Mononuclear cell (primary cell): ENCODE measurements around the gene POFUT2. TPM values are rescaled to one million over a fixed set of nuclear protein-coding genes. Genes with fewer than 3 reads are reported as not detected.
"Not testable (repeated sequence)": the region's sequence is repeated elsewhere in the genome, so short reads cannot be mapped to it uniquely, and the experiment has no call there.

ENCODE experiments used
- H3K27me3 ChIP-seq: 2 replicates; pipeline ENCODE4 v1.6.0; 2011; ENCODE audit warnings: low read length, control low read depth; ENCODE audit not compliant: insufficient read depth
- H3K4me1 ChIP-seq: 2 replicates; pipeline ENCODE4 v1.5.1; 2011; ENCODE audit warnings: mild to moderate bottlenecking, low read length, control low read depth; ENCODE audit not compliant: insufficient read depth
- H3K4me3 ChIP-seq: 2 replicates; pipeline ENCODE4 v1.5.1; 2011; ENCODE audit warnings: mild to moderate bottlenecking, low read length, moderate library complexity
- H3K9me3 ChIP-seq: 2 replicates; pipeline ENCODE4 v1.5.1; 2011; ENCODE audit warnings: low read depth, mild to moderate bottlenecking, control low read depth, low read length
- total RNA-seq: library from RNA; depleted of rRNA; stranded (reverse); fragments of >200 nt; gene quantifications from one replicate; pipeline ENCODE4 v1.2.3, GENCODE V29; 2012

The POFUT2 gene
- total RNA-seq, 1 donor, result 13.9 TPM

GRCh38 chr21:45319461-45320211, 31.9 kb upstream of the POFUT2 start:
- no peak overlapping the region for H3K4me3 ChIP-seq
- H3K27me3 ChIP-seq, result no peaks in the 10 kb centered on the region
- no peaks in the 10 kb centered on the region for H3K9me3 ChIP-seq
- no peaks in the 10 kb centered on the region for H3K4me1 ChIP-seq

DNA sequence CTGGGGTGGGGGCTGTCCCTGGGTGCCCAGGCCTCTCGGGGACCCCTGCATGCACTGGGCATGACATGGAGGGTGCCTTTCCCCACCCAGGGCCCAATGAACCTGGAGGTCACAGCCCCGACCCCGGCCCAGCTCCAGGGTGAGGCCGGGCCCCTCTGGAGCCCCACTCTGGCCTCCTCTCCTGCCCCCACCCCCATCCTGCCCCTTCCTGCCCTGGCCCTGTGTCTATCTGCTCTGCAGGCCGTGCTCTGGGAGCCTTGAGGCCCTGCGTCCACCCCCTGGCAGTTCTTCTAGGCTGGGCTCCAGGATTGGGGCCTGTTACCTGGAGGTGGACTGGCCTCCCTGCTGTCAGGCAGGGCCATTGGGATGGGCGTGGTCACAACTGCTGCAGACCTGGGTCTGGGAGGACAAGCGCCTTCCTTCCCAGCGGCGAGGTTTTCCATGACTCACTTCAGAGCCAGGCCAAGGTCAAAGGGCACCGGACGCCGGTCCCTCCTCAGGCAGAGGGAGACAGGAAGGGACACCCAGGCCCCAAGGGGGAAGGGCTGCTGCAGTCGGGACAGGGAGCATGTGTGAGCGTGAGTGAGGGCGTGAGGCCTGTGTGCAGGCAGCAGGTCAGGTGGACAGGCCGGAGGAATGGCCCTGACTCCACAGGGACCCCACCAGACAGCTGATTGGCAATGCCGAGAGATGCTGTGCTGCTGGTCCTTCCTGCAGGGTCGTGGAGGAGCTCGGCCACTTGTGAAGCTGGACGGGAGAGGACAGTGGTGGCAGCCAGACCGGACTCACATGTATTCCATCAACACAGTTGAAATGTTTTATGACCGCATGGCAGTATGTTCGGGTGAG, 31.1 kb upstream of the POFUT2 start:
- Histone ChIP-seq H3K4me3 (no peak overlapping the region), H3K4me1 (no peaks in the 10 kb centered on the region), H3K27me3 (no peaks in the 10 kb centered on the region), H3K9me3 (no peaks in the 10 kb centered on the region)

GRCh38 chr21:45318146-45318555, 30.5 kb upstream of the POFUT2 start:
- Histone ChIP-seq H3K4me1 (no peaks in the 10 kb centered on the region), H3K27me3 (no peaks in the 10 kb centered on the region), H3K9me3 (no peaks in the 10 kb centered on the region), H3K4me3 (no peak overlapping the region)

- no peaks in the 10 kb centered on the region for H3K4me1 ChIP-seq
- no peak overlapping the region for H3K4me3 ChIP-seq
- H3K27me3 ChIP-seq, result no peaks in the 10 kb centered on the region
- no peaks in the 10 kb centered on the region for H3K9me3 ChIP-seq
Measured at GRCh38 chr21:45317398-45318145, 29.9 kb upstream of the POFUT2 start.

GRCh38 chr21:45316871-45317397, 29.2 kb upstream of the POFUT2 start:
- no peaks in the 10 kb centered on the region for H3K4me1 ChIP-seq
- H3K4me3 ChIP-seq, result no peak overlapping the region
- H3K27me3 ChIP-seq, result no peaks in the 10 kb centered on the region
- no peaks in the 10 kb centered on the region for H3K9me3 ChIP-seq

DNA sequence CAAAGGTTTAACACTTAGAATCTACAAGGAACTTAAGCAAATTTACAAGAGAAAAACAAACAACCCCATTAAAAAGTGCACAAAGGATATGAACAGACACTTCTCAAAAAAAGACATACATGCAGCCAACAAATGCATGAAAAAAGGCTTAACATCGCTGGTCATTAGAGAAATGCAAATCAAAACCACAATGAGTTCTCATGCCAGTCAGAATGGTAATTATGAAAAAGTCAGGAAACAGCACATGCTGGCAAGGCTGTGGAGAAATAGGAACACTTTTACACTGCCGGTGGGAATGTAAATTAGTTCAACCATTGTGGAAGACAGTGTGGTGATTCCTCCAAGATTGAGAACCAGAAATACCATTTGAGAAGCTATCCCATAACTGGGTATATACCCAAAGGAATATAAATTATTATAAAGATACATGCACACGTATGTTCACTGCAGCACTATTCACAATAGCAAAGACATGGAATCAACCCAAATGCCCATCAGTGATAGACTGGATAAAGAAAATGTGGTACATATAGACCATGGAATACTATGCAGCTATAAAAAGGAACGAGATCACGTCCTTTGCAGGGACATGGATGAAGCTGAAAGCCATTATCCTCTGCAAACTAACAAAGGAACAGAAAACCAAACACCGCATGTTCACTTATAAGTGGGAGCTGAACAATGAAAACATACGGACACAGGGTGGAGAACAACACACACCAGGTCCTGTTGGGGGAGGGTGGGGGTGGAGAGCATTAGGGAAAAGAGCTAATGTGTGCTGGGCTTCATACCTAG, 28.2 kb upstream of the POFUT2 start:
- H3K27me3 ChIP-seq, H3K9me3 ChIP-seq, H3K4me1 ChIP-seq, H3K4me3 ChIP-seq: not testable (repeated sequence)

GRCh38 chr21:45313682-45314081, 26.0 kb upstream of the POFUT2 start:
- Histone ChIP-seq H3K4me3 (no peak overlapping the region), H3K4me1 (no peaks in the 10 kb centered on the region)

DNA sequence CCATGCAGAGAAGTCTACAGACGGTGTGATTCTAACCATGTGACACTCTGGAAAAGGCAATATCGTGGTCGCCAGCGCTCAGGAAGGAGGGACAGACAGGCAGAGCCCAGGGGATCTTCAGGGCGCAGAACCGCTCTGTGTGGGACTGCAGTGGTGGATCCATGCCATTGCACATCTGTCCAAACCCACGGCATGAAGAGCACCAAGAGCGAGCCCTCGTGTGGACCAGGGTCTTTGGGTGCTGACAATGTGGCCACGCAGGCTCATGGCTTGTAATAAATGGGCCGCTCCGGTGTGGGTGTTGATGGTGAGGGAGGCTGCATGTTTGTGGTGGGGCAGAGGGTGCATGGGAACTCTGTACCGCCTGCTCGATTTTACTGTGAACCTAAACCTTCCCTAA, 25.3 kb upstream of the POFUT2 start:
- no peak overlapping the region for H3K4me3 ChIP-seq
- no peaks in the 10 kb centered on the region for H3K4me1 ChIP-seq
- H3K9me3 ChIP-seq, result no peaks in the 10 kb centered on the region
- no peaks in the 10 kb centered on the region for H3K27me3 ChIP-seq

More at GRCh38 chr21:45313682-45314081, 26.0 kb upstream of the POFUT2 start:
- Histone ChIP-seq H3K27me3 (no peaks in the 10 kb centered on the region), H3K9me3 (no peaks in the 10 kb centered on the region)

- H3K27me3 ChIP-seq, result no peaks in the 10 kb centered on the region
- no peak overlapping the region for H3K4me3 ChIP-seq
- no peaks in the 10 kb centered on the region for H3K4me1 ChIP-seq
- no peaks in the 10 kb centered on the region for H3K9me3 ChIP-seq
Measured at GRCh38 chr21:45312296-45312695, 24.6 kb upstream of the POFUT2 start.

GRCh38 chr21:45310459-45310858, 22.8 kb upstream of the POFUT2 start:
- H3K4me3 ChIP-seq, result no peak overlapping the region
- H3K4me1 ChIP-seq, result no peaks in the 10 kb centered on the region
- no peaks in the 10 kb centered on the region for H3K27me3 ChIP-seq
- no peaks in the 10 kb centered on the region for H3K9me3 ChIP-seq

GRCh38 chr21:45309987-45310381, 22.3 kb upstream of the POFUT2 start:
- H3K4me1 ChIP-seq, result no peaks in the 10 kb centered on the region
- H3K27me3 ChIP-seq, result no peaks in the 10 kb centered on the region
- H3K9me3 ChIP-seq, result no peaks in the 10 kb centered on the region
- H3K4me3 ChIP-seq, result no peak overlapping the region

GRCh38 chr21:45309069-45309986, 21.6 kb upstream of the POFUT2 start:
- Histone ChIP-seq H3K27me3 (no peaks in the 10 kb centered on the region), H3K4me1 (no peaks in the 10 kb centered on the region), H3K9me3 (no peaks in the 10 kb centered on the region), H3K4me3 (no peak overlapping the region)

- Histone ChIP-seq H3K4me1 (no peaks in the 10 kb centered on the region), H3K9me3 (no peaks in the 10 kb centered on the region), H3K27me3 (no peaks in the 10 kb centered on the region), H3K4me3 (no peak overlapping the region)
Measured at GRCh38 chr21:45308194-45309068, 20.7 kb upstream of the POFUT2 start.
